GM21515 (cell line): ENCODE results near the gene GPX8.

Experiments used
- ATAC-seq: cut with Tn5 transposase; IDR thresholded peaks from one replicate; pipeline ENCODE4 v1.9.1; 2021; ENCODE audit not compliant: unreplicated experiment

The GPX8 gene

GRCh38 chr5:55159763-55160492 is at the start of gene GPX8:
Gene GPX8, plus strand, starts transcription at chr5:55160171. Its CDS starts 22 bp downstream, at chr5:55160193.
- no peak for ATAC-seq

GRCh38 chr5:55110217-55110616 is 49.8 kb upstream of the GPX8 start:
- ATAC-seq = no peak

- ATAC-seq = no peak
Measured at GRCh38 chr5:55113327-55113726, 46.6 kb upstream of the GPX8 start.

- ATAC-seq = no peak
Measured at GRCh38 chr5:55114061-55114460, 45.9 kb upstream of the GPX8 start.

GRCh38 chr5:55123365-55123764 is 36.6 kb upstream of the GPX8 start:
- no peak for ATAC-seq

- ATAC-seq = no peak
Measured at GRCh38 chr5:55134053-55134722, 25.8 kb upstream of the GPX8 start.

- no peak for ATAC-seq
Measured at GRCh38 chr5:55136521-55136920, 23.4 kb upstream of the GPX8 start.

GRCh38 chr5:55140908-55141665 is 18.9 kb upstream of the GPX8 start:
- ATAC-seq = no peak

GRCh38 chr5:55141945-55142690 is 17.9 kb upstream of the GPX8 start:
- ATAC-seq = no peak

- no peak for ATAC-seq
Measured at GRCh38 chr5:55143624-55144023, 16.3 kb upstream of the GPX8 start.

- ATAC-seq = no peak
Measured at GRCh38 chr5:55146080-55146479, 13.9 kb upstream of the GPX8 start.

- peak; percentile 91 for ATAC-seq
Measured at GRCh38 chr5:55146543-55147151, 13.3 kb upstream of the GPX8 start.

GRCh38 chr5:55149308-55149795 is 10.6 kb upstream of the GPX8 start:
- no peak for ATAC-seq

- no peak for ATAC-seq
Measured at GRCh38 chr5:55151923-55152842, 7.8 kb upstream of the GPX8 start.

GRCh38 chr5:55154873-55155272 is 5.1 kb upstream of the GPX8 start:
- no peak for ATAC-seq

GRCh38 chr5:55160493-55161209 is 680 bp downstream of the GPX8 start:
- ATAC-seq = no peak

- ATAC-seq = no peak
Measured at GRCh38 chr5:55162666-55163065, 2.7 kb downstream of the GPX8 start.

- ATAC-seq = no peak
Measured at GRCh38 chr5:55171471-55171870, 11.5 kb downstream of the GPX8 start.
